ENCODE measurements around the gene FOSL1. TPM values are rescaled to one million over a fixed set of nuclear protein-coding genes. Genes with fewer than 3 reads are reported as not detected.

FOSL1 gene
- total and polyA plus RNA-seq, 2 experiments from 2014 or later = 14.6 to 17.1 TPM

- peaks cover 1% of the 10 kb centered on the region; the same call in 1 of the 3 replicates for H3K9me3 Mint-ChIP-seq
- TF ChIP-seq EZH2phosphoT487 (IDR thresholded peaks at IDR 0.05; ENCODE audit: unreplicated experiment) (no peak), POLR2AphosphoS5 (IDR thresholded peaks at IDR 0.05; ENCODE audit: low read depth) (no peak), EZH2 (IDR thresholded peaks at IDR 0.05; ENCODE audit: low read depth, unreplicated experiment) (no peak), CREB1 (CRISPR knock-in tag; IDR thresholded peaks at IDR 0.05; ENCODE audit: low read depth) (no peak), STAT1 (IDR thresholded peaks at IDR 0.05; ENCODE audit: unreplicated experiment) (no peak), CTCF (conservative IDR thresholded peaks at IDR 0.05; ENCODE audit: low read depth in 2 of 2) (no peak), ZNF331 (CRISPR knock-in tag; IDR thresholded peaks at IDR 0.05; ENCODE audit: low read depth) (no peak), REST (IDR thresholded peaks at IDR 0.05; ENCODE audit: unreplicated experiment) (no peak), ETS1 (IDR thresholded peaks at IDR 0.05) (no peak), JUNB (IDR thresholded peaks at IDR 0.05; ENCODE audit: unreplicated experiment) (no peak), ZNF114 (CRISPR knock-in tag; IDR thresholded peaks at IDR 0.05) (no peak), NANOG (IDR thresholded peaks at IDR 0.05; ENCODE audit: borderline replicate concordance) (no peak)
- TF ChIP-seq, protein P1, sequence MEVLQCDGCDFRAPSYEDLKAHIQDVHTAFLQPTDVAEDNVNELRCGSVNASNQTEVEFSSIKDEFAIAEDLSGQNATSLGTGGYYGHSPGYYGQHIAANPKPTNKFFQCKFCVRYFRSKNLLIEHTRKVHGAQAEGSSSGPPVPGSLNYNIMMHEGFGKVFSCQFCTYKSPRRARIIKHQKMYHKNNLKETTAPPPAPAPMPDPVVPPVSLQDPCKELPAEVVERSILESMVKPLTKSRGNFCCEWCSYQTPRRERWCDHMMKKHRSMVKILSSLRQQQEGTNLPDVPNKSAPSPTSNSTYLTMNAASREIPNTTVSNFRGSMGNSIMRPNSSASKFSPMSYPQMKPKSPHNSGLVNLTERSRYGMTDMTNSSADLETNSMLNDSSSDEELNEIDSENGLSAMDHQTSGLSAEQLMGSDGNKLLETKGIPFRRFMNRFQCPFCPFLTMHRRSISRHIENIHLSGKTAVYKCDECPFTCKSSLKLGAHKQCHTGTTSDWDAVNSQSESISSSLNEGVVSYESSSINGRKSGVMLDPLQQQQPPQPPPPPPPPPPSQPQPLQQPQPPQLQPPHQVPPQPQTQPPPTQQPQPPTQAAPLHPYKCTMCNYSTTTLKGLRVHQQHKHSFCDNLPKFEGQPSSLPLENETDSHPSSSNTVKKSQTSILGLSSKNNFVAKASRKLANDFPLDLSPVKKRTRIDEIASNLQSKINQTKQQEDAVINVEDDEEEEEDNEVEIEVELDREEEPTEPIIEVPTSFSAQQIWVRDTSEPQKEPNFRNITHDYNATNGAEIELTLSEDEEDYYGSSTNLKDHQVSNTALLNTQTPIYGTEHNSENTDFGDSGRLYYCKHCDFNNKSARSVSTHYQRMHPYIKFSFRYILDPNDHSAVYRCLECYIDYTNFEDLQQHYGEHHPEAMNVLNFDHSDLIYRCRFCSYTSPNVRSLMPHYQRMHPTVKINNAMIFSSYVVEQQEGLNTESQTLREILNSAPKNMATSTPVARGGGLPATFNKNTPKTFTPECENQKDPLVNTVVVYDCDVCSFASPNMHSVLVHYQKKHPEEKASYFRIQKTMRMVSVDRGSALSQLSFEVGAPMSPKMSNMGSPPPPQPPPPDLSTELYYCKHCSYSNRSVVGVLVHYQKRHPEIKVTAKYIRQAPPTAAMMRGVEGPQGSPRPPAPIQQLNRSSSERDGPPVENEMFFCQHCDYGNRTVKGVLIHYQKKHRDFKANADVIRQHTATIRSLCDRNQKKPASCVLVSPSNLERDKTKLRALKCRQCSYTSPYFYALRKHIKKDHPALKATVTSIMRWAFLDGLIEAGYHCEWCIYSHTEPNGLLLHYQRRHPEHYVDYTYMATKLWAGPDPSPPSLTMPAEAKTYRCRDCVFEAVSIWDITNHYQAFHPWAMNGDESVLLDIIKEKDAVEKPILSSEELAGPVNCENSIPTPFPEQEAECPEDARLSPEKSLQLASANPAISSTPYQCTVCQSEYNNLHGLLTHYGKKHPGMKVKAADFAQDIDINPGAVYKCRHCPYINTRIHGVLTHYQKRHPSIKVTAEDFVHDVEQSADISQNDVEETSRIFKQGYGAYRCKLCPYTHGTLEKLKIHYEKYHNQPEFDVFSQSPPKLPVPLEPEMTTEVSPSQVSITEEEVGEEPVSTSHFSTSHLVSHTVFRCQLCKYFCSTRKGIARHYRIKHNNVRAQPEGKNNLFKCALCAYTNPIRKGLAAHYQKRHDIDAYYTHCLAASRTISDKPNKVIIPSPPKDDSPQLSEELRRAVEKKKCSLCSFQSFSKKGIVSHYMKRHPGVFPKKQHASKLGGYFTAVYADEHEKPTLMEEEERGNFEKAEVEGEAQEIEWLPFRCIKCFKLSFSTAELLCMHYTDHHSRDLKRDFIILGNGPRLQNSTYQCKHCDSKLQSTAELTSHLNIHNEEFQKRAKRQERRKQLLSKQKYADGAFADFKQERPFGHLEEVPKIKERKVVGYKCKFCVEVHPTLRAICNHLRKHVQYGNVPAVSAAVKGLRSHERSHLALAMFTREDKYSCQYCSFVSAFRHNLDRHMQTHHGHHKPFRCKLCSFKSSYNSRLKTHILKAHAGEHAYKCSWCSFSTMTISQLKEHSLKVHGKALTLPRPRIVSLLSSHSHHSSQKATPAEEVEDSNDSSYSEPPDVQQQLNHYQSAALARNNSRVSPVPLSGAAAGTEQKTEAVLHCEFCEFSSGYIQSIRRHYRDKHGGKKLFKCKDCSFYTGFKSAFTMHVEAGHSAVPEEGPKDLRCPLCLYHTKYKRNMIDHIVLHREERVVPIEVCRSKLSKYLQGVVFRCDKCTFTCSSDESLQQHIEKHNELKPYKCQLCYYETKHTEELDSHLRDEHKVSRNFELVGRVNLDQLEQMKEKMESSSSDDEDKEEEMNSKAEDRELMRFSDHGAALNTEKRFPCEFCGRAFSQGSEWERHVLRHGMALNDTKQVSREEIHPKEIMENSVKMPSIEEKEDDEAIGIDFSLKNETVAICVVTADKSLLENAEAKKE (CRISPR knock-in tag; IDR thresholded peaks at IDR 0.05) = no peak
- no peak overlapping the region; the same call in 2 of the 3 replicates for H3K4me3 Mint-ChIP-seq
- H3K9me2 ChIP-seq (ENCODE audit: insufficient read depth) = no peaks in the 10 kb centered on the region
- no peak overlapping the region for H3K4me2 ChIP-seq
- H3K4me1 Mint-ChIP-seq = peaks cover 6% of the 10 kb centered on the region; the same call in 2 of the 3 replicates
- H3K27ac Mint-ChIP-seq = no peak overlapping the region
- H3K4me1 ChIP-seq (ENCODE audit: insufficient read depth) = peaks cover 3% of the 10 kb centered on the region
- no peaks in the 10 kb centered on the region for H3K36me3 ChIP-seq (ENCODE audit: insufficient read depth)
- no peak overlapping the region for H3K27ac ChIP-seq (ENCODE audit: low read depth)
- peaks cover 10% of the 10 kb centered on the region; the same call in 1 of the 2 replicates for H3F3A ChIP-seq (replicated peaks; ENCODE audit: low read depth)
- DNase-seq (ENCODE audit: low spot score) (no peak), ATAC-seq (no peak)
- no peaks in the 10 kb centered on the region for H4K20me1 ChIP-seq (replicated peaks; ENCODE audit: insufficient read depth)
- H3K36me3 Mint-ChIP-seq (ENCODE audit: low read depth) = no peaks in the 10 kb centered on the region
- H3K4me3 ChIP-seq = no peak overlapping the region
- peaks cover 41% of the 10 kb centered on the region for H3K27me3 Mint-ChIP-seq (ENCODE audit: insufficient read depth, low read depth, poor library complexity)
- H2AFZ ChIP-seq = no peak overlapping the region
- peaks cover 58% of the 10 kb centered on the region for H3K27me3 ChIP-seq (ENCODE audit: insufficient read depth)
- no peaks in the 10 kb centered on the region for H3K79me2 ChIP-seq (replicated peaks; ENCODE audit: insufficient read depth)
Measured at GRCh38 chr11:65903715-65904114, 3.5 kb upstream of the FOSL1 start.

Data from GM23338 (cell line).